SJSA1 (cell line): ENCODE results near the gene TMEM187. TPM values are rescaled to one million over a fixed set of nuclear protein-coding genes. Genes with fewer than 3 reads are reported as not detected.

Experiments
- DNase-seq, 2 experiments: peaks; one replicate each; pipeline ENCODE4 v3.0.0-alpha.2; 2015 to 2020; ENCODE audit warnings: low spot score in 2 of 2, low read depth in 1 of 2
- H3K27ac ChIP-seq: fragments of 250-450 bp; sonication (Bioruptor Pico); 2 replicates; pipeline ENCODE4 v1.5.1; 2020; ENCODE audit warnings: mild to moderate bottlenecking, moderate library complexity
- H3K27me3 ChIP-seq: fragments of 250-450 bp; sonication (Bioruptor Pico); replicated peaks from 2 replicates; pipeline ENCODE4 v1.5.1; 2020; ENCODE audit warnings: mild to moderate bottlenecking, moderate library complexity
- H3K36me3 ChIP-seq: fragments of 250-450 bp; sonication (Bioruptor Pico); 2 replicates; pipeline ENCODE4 v1.5.1; 2020; ENCODE audit warnings: mild to moderate bottlenecking
- H3K4me1 ChIP-seq: fragments of 250-450 bp; sonication (Bioruptor Pico); replicated peaks from 2 replicates; pipeline ENCODE4 v1.6.1; 2021; ENCODE audit warnings: mild to moderate bottlenecking
- H3K4me3 ChIP-seq: fragments of 250-450 bp; sonication (Bioruptor Pico); 2 replicates; pipeline ENCODE4 v1.5.1; 2020; ENCODE audit warnings: mild to moderate bottlenecking
- H3K9me3 ChIP-seq: fragments of 250-450 bp; sonication (Bioruptor Pico); replicated peaks from 2 replicates; pipeline ENCODE4 v1.5.1; 2020; ENCODE audit warnings: mild to moderate bottlenecking
- total RNA-seq: library from RNA; depleted of rRNA; stranded (reverse); fragments of >200 nt; shearing (Covaris generic); gene quantifications from 2 replicates; pipeline ENCODE4 v1.2.3, GENCODE V29; 2014

TMEM187 gene
- total RNA-seq, 1 experiment from 2014 or later = 1.1 TPM

GRCh38 chrX:154015581-154016264 is 43.2 kb downstream of the TMEM187 start:
- H3K4me1 ChIP-seq = peaks cover 21% of the 10 kb centered on the region
- no peaks in the 10 kb centered on the region for H3K9me3 ChIP-seq
- H3K4me3 ChIP-seq = no peak overlapping the region
- H3K36me3 ChIP-seq = peaks cover 48% of the 10 kb centered on the region
- H3K27me3 ChIP-seq = no peaks in the 10 kb centered on the region
- no peak overlapping the region for H3K27ac ChIP-seq
- DNase-seq = no peak

- Histone ChIP-seq H3K36me3 (peaks cover 44% of the 10 kb centered on the region), H3K27me3 (no peaks in the 10 kb centered on the region), H3K9me3 (no peaks in the 10 kb centered on the region), H3K27ac (no peak overlapping the region), H3K4me3 (no peak overlapping the region), H3K4me1 (peaks cover 29% of the 10 kb centered on the region)
- no peak for DNase-seq
These were observed 44.0 kb downstream of the TMEM187 start for GRCh38 chrX:154016366-154017076.

GRCh38 chrX:154017766-154018517 is 45.4 kb downstream of the TMEM187 start:
- no peak for DNase-seq
- no peak overlapping the region for H3K27ac ChIP-seq
- peaks cover 35% of the 10 kb centered on the region for H3K36me3 ChIP-seq
- H3K9me3 ChIP-seq = no peaks in the 10 kb centered on the region
- peaks cover 37% of the 10 kb centered on the region for H3K4me1 ChIP-seq
- H3K4me3 ChIP-seq = no peak overlapping the region
- H3K27me3 ChIP-seq = no peaks in the 10 kb centered on the region

GRCh38 chrX:154018518-154019060 is 46.0 kb downstream of the TMEM187 start:
- no peak for DNase-seq
- H3K4me1 ChIP-seq = peaks cover 43% of the 10 kb centered on the region
- H3K9me3 ChIP-seq = no peaks in the 10 kb centered on the region
- H3K27me3 ChIP-seq = no peaks in the 10 kb centered on the region
- H3K27ac ChIP-seq = no peak overlapping the region
- H3K4me3 ChIP-seq = peak overlapping the region; percentile 55
- peaks cover 29% of the 10 kb centered on the region for H3K36me3 ChIP-seq

GRCh38 chrX:154019061-154019621 is 46.6 kb downstream of the TMEM187 start:
- H3K9me3 ChIP-seq = no peaks in the 10 kb centered on the region
- peaks cover 46% of the 10 kb centered on the region for H3K4me1 ChIP-seq
- no peaks in the 10 kb centered on the region for H3K27me3 ChIP-seq
- peak overlapping the region; percentile 82 for H3K27ac ChIP-seq
- peak overlapping the region; percentile 55 for H3K4me3 ChIP-seq
- peak in 1 of 2 experiments; percentile 10 for DNase-seq
- peaks cover 26% of the 10 kb centered on the region for H3K36me3 ChIP-seq

- Histone ChIP-seq H3K4me1 (peaks cover 46% of the 10 kb centered on the region), H3K27ac (peak within 1 kb of the TSS; percentile 84), H3K27me3 (no peaks in the 10 kb centered on the region), H3K36me3 (peaks cover 26% of the 10 kb centered on the region), H3K4me3 (peak within 1 kb of the TSS; percentile 55), H3K9me3 (no peaks in the 10 kb centered on the region)
- peak; percentile 46 to 55 for DNase-seq
These were observed 47.3 kb downstream of the TMEM187 start, which contains the start of gene IRAK1 for GRCh38 chrX:154019633-154020528. Gene IRAK1, minus strand, starts transcription at chrX:154019902. Its CDS starts 90 bp downstream, at chrX:154019812.

GRCh38 chrX:154020536-154021115 is 48.1 kb downstream of the TMEM187 start:
- H3K4me3 ChIP-seq = peak overlapping the region; percentile 55
- no peaks in the 10 kb centered on the region for H3K27me3 ChIP-seq
- peak overlapping the region; percentile 84 for H3K27ac ChIP-seq
- peaks cover 24% of the 10 kb centered on the region for H3K36me3 ChIP-seq
- H3K4me1 ChIP-seq = peaks cover 46% of the 10 kb centered on the region
- H3K9me3 ChIP-seq = no peaks in the 10 kb centered on the region
- no peak for DNase-seq

- Histone ChIP-seq H3K27ac (no peak overlapping the region), H3K36me3 (peaks cover 20% of the 10 kb centered on the region), H3K27me3 (no peaks in the 10 kb centered on the region), H3K4me3 (no peak overlapping the region), H3K4me1 (peaks cover 46% of the 10 kb centered on the region), H3K9me3 (no peaks in the 10 kb centered on the region)
- peak; percentile 32 to 48 for DNase-seq
These were observed 48.6 kb downstream of the TMEM187 start for GRCh38 chrX:154021131-154021611.

GRCh38 chrX:154022108-154022507 is 49.6 kb downstream of the TMEM187 start:
- H3K9me3 ChIP-seq = no peaks in the 10 kb centered on the region
- H3K4me3 ChIP-seq = no peak overlapping the region
- H3K36me3 ChIP-seq = peaks cover 11% of the 10 kb centered on the region
- no peak overlapping the region for H3K27ac ChIP-seq
- no peak for DNase-seq
- H3K4me1 ChIP-seq = peaks cover 46% of the 10 kb centered on the region
- no peaks in the 10 kb centered on the region for H3K27me3 ChIP-seq

- Histone ChIP-seq H3K9me3 (no peaks in the 10 kb centered on the region), H3K27me3 (no peaks in the 10 kb centered on the region), H3K36me3 (no peaks in the 10 kb centered on the region; the same call in 1 of the 2 replicates), H3K27ac (no peak overlapping the region), H3K4me1 (peaks cover 43% of the 10 kb centered on the region), H3K4me3 (no peak overlapping the region)
- DNase-seq = no peak
These were observed 50.9 kb downstream of the TMEM187 start for GRCh38 chrX:154023276-154024000.

- no peaks in the 10 kb centered on the region for H3K27me3 ChIP-seq
- peaks cover 36% of the 10 kb centered on the region for H3K4me1 ChIP-seq
- peaks cover 2% of the 10 kb centered on the region; the same call in 1 of the 2 replicates for H3K36me3 ChIP-seq
- no peak for DNase-seq
- no peak overlapping the region for H3K27ac ChIP-seq
- no peaks in the 10 kb centered on the region for H3K9me3 ChIP-seq
- no peak overlapping the region for H3K4me3 ChIP-seq
These were observed 51.7 kb downstream of the TMEM187 start for GRCh38 chrX:154024271-154024670.

GRCh38 chrX:154025230-154025629 is 52.7 kb downstream of the TMEM187 start:
- H3K9me3 ChIP-seq = no peaks in the 10 kb centered on the region
- DNase-seq = no peak
- H3K27ac ChIP-seq = no peak overlapping the region
- H3K4me1 ChIP-seq = peaks cover 30% of the 10 kb centered on the region
- no peak overlapping the region for H3K4me3 ChIP-seq
- H3K27me3 ChIP-seq = no peaks in the 10 kb centered on the region
- peaks cover 2% of the 10 kb centered on the region; the same call in 1 of the 2 replicates for H3K36me3 ChIP-seq
